DND-41 (cell line): ENCODE results near the gene TMTC2.

Experiments
- ATAC-seq: fragments of 200-7000 bp; cut with Tn5 transposase; 3 replicates; pipeline ENCODE4 v1.9.1; 2021; ENCODE audit warnings: low read depth; ENCODE audit not compliant: insufficient read depth
- DNase-seq: peaks from one replicate; pipeline ENCODE4 v3.0.0-alpha.2; 2020
- H2AFZ ChIP-seq: 2 replicates; pipeline ENCODE4 v1.6.0; 2012; ENCODE audit warnings: low read depth, low read length
- H3K27ac ChIP-seq: 2 replicates; pipeline ENCODE4 v1.5.1; 2012; ENCODE audit warnings: low read length, inconsistent platforms
- H3K27me3 ChIP-seq: fragments of 200-600 bp; sonication (generic); 2 replicates; pipeline ENCODE4 v1.6.0; 2012; ENCODE audit warnings: low read length, mild to moderate bottlenecking, inconsistent platforms; ENCODE audit not compliant: insufficient read depth, poor library complexity
- H3K36me3 ChIP-seq: 2 replicates; pipeline ENCODE4 v1.5.1; 2012; ENCODE audit warnings: low read length, inconsistent platforms; ENCODE audit not compliant: insufficient read depth
- H3K4me1 ChIP-seq: 2 replicates; pipeline ENCODE4 v1.5.1; 2012; ENCODE audit warnings: mild to moderate bottlenecking, low read length; ENCODE audit not compliant: insufficient read depth
- H3K4me2 ChIP-seq: 2 replicates; pipeline ENCODE4 v1.6.0; 2012; ENCODE audit warnings: mild to moderate bottlenecking, moderate library complexity, low read length, inconsistent platforms; ENCODE audit not compliant: insufficient read depth
- H3K4me3 ChIP-seq, 2 experiments: fragments of 200-600 bp in 1 of 2; shearing (Covaris generic) in 1 of 2; 2 replicates each; pipeline ENCODE4 v1.5.1; 2012 to 2016; ENCODE audit warnings: inconsistent platforms in 2 of 2, low read length in 2 of 2, mild to moderate bottlenecking in 2 of 2, low read depth in 1 of 2, moderate library complexity in 1 of 2
- H3K79me2 ChIP-seq: 2 replicates; pipeline ENCODE4 v1.6.0; 2012; ENCODE audit warnings: low read length, inconsistent platforms; ENCODE audit not compliant: insufficient read depth
- H3K9ac ChIP-seq: 2 replicates; pipeline ENCODE4 v1.6.0; 2012; ENCODE audit warnings: low read depth, mild to moderate bottlenecking, inconsistent platforms, low read length, moderate library complexity
- H3K9me3 ChIP-seq: 2 replicates; pipeline ENCODE4 v1.5.1; 2012; ENCODE audit warnings: low read length, moderate library complexity, mild to moderate bottlenecking, inconsistent platforms; ENCODE audit not compliant: insufficient read depth, severe bottlenecking
- H4K20me1 ChIP-seq: 2 replicates; pipeline ENCODE4 v1.6.0; 2012; ENCODE audit warnings: low read length; ENCODE audit not compliant: insufficient read depth
- EZH2 ChIP-seq: IDR thresholded peaks from 3 replicates; pipeline ENCODE4 v1.6.1; 2012; ENCODE audit warnings: borderline replicate concordance, low read depth, mild to moderate bottlenecking, moderate library complexity, low read length, inconsistent platforms; ENCODE audit not compliant: severe bottlenecking
- TF ChIP-seq, protein P1 (sequence below): IDR thresholded peaks from 2 replicates; pipeline ENCODE4 v1.5.1; 2012; ENCODE audit warnings: borderline replicate concordance, low read length, moderate library complexity, mild to moderate bottlenecking; ENCODE audit not compliant: poor library complexity, severe bottlenecking; ENCODE audit errors: extremely low read depth

The TMTC2 gene

DNA sequence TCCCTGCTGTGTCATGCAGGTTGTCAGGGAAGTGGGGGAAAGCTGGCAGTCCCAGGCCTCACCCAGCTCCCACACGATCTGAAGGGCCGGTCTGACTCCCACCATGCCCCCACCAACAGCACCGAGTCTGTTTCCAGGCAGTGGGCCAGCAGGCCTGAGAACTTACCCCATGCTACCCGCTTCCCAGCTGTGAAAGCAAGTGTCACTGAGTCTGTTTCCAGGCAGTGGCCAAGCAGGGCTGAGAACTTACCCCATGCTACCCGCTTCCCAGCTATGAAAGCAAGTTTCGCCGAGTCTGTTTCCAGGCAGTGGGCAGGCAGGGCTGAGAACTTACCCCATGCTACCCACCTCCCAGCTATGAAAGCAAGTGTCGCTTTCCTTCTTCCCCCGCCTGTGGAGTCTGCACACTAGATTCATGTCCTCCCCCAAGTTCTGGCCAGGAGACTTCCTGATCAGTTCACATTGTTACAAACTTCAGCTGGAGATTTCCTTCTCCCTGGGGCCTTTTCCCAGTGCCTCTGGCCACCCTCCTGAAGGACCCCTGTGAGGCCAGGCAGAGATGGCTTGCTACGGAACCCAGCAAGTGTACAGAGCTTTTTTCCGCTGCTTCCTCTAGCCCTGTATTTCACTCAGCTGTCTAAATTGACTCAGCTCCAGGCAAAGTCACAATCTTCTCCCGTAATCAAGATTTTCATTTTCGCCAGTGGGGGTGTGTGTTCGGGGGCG is 435.4 kb downstream of the TMTC2 start:
- no peak for DNase-seq
- H3K4me1 ChIP-seq: no peaks in the 10 kb centered on the region
- no peak overlapping the region for H3K4me3 ChIP-seq
- H2AFZ ChIP-seq: no peak overlapping the region
- H3K27me3 ChIP-seq: no peaks in the 10 kb centered on the region
- TF ChIP-seq EZH2: no peak
- TF ChIP-seq, protein P1, sequence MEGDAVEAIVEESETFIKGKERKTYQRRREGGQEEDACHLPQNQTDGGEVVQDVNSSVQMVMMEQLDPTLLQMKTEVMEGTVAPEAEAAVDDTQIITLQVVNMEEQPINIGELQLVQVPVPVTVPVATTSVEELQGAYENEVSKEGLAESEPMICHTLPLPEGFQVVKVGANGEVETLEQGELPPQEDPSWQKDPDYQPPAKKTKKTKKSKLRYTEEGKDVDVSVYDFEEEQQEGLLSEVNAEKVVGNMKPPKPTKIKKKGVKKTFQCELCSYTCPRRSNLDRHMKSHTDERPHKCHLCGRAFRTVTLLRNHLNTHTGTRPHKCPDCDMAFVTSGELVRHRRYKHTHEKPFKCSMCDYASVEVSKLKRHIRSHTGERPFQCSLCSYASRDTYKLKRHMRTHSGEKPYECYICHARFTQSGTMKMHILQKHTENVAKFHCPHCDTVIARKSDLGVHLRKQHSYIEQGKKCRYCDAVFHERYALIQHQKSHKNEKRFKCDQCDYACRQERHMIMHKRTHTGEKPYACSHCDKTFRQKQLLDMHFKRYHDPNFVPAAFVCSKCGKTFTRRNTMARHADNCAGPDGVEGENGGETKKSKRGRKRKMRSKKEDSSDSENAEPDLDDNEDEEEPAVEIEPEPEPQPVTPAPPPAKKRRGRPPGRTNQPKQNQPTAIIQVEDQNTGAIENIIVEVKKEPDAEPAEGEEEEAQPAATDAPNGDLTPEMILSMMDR: no peak
- no peaks in the 10 kb centered on the region for H3K79me2 ChIP-seq
- H3K9me3 ChIP-seq: no peaks in the 10 kb centered on the region
- H3K36me3 ChIP-seq: no peaks in the 10 kb centered on the region
- no peak overlapping the region for H3K9ac ChIP-seq
- H3K27ac ChIP-seq: no peak overlapping the region
- ATAC-seq: no peak
- no peaks in the 10 kb centered on the region for H4K20me1 ChIP-seq
- H3K4me2 ChIP-seq: no peak overlapping the region

DNA sequence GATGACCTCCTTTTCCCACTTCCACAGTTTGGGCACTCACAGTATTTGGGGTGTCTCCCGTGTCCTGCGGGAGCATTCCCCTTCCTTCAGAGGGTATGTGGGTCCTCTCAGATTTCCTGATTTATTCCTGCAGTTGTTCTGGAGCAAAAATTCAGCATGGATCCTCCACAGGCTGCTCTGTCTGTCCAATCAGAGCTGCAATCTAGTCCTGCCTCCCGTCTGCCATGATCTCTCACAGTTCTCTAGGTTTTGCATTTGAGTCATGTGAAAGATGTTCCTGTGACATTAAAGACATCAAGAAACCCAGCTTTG is 435.9 kb downstream of the TMTC2 start:
- Histone ChIP-seq H3K27me3 (no peaks in the 10 kb centered on the region), H2AFZ (no peak overlapping the region), H3K79me2 (no peaks in the 10 kb centered on the region), H3K9ac (no peak overlapping the region), H3K9me3 (no peaks in the 10 kb centered on the region), H3K36me3 (no peaks in the 10 kb centered on the region), H3K4me2 (no peak overlapping the region), H4K20me1 (no peaks in the 10 kb centered on the region), H3K4me3 (no peak overlapping the region), H3K27ac (no peak overlapping the region), H3K4me1 (no peaks in the 10 kb centered on the region)
- DNase-seq (no peak), ATAC-seq (no peak)
- TF ChIP-seq EZH2: no peak
- TF ChIP-seq, protein P1: no peak

DNA sequence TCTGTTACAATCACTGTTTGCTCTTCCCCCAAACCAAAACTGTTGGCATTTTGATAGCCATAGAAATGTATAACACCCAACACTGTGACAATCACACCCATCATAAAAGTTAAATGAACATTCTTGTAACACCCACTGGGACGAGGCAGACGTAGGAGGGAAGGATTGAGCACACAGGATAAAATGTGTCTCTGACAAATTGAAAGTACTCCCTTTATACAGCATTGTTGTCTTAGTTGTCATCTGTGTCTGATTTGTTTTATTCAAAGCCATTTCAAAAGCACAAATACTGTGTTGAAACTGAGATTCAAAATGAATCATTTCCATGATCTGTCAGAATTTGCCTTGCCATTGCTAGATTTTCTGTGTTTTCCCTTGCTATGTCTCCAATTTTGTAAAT is 436.3 kb downstream of the TMTC2 start:
- DNase-seq (no peak), ATAC-seq (no peak)
- H3K4me3 ChIP-seq: no peak overlapping the region
- H3K79me2 ChIP-seq: no peaks in the 10 kb centered on the region
- no peak overlapping the region for H3K4me2 ChIP-seq
- no peaks in the 10 kb centered on the region for H3K27me3 ChIP-seq
- H2AFZ ChIP-seq: no peak overlapping the region
- H3K9me3 ChIP-seq: no peaks in the 10 kb centered on the region
- H3K36me3 ChIP-seq: no peaks in the 10 kb centered on the region
- no peaks in the 10 kb centered on the region for H4K20me1 ChIP-seq
- no peak overlapping the region for H3K27ac ChIP-seq
- no peak for TF ChIP-seq EZH2
- TF ChIP-seq, protein P1: no peak
- no peak overlapping the region for H3K9ac ChIP-seq
- no peaks in the 10 kb centered on the region for H3K4me1 ChIP-seq
